ENCODE data around the gene SEZ6L2. TPM values are rescaled to one million over a fixed set of nuclear protein-coding genes. Genes with fewer than 3 reads are reported as not detected.

Gene SEZ6L2
- total RNA-seq, 1 donor from 2014 or later, result 69.6 TPM

- Mint-ChIP-seq H3K27ac (ENCODE audit: unreplicated experiment) (no peak overlapping the region), H3K27me3 (ENCODE audit: low read depth, unreplicated experiment) (peaks cover 20% of the 10 kb centered on the region), H3K36me3 (ENCODE audit: low read depth, unreplicated experiment) (peaks cover 8% of the 10 kb centered on the region), H3K4me3 (ENCODE audit: unreplicated experiment) (no peak overlapping the region), H3K9me3 (ENCODE audit: unreplicated experiment) (peaks cover 2% of the 10 kb centered on the region), H3K4me1 (ENCODE audit: low read depth, unreplicated experiment) (no peaks in the 10 kb centered on the region)
- Histone ChIP-seq H3K27ac (ENCODE audit: low read depth, low read length) (no peak overlapping the region), H3K27me3 (ENCODE audit: insufficient read depth, low read length) (peaks cover 15% of the 10 kb centered on the region), H3K79me2 (ENCODE audit: insufficient read depth, low read length) (no peaks in the 10 kb centered on the region), H3K4me2 (ENCODE audit: low read length) (peak overlapping the region; percentile 73), H3K9ac (ENCODE audit: low read length) (no peak overlapping the region), H3K4me3 (ENCODE audit: insufficient read depth, low read depth, low read length) (no peak overlapping the region), H2AFZ (ENCODE audit: low read depth, low read length) (peak overlapping the region; percentile 42), H4K20me1 (ENCODE audit: insufficient read depth, low read length) (no peaks in the 10 kb centered on the region), H3K4me1 (ENCODE audit: insufficient read depth, low read length) (no peaks in the 10 kb centered on the region), H3K9me3 (ENCODE audit: insufficient read depth, low read depth, low read length) (no peaks in the 10 kb centered on the region), H3K36me3 (ENCODE audit: insufficient read depth, low read length) (no peaks in the 10 kb centered on the region)
- TF ChIP-seq CTCF (IDR thresholded peaks at IDR 0.05; ENCODE audit: insufficient read depth, low read depth, low read length), result no peak
- peak; percentile 85 for TF ChIP-seq EZH2 (IDR thresholded peaks at IDR 0.05; ENCODE audit: insufficient read depth, low read length)
- no peak for DNase-seq (ENCODE audit: low read depth)
- no peak for FAIRE-seq
These were observed 22.6 kb downstream of the SEZ6L2 start for GRCh38 chr16:29876594-29877249.

- no peaks in the 10 kb centered on the region for H3K4me1 Mint-ChIP-seq (ENCODE audit: low read depth, unreplicated experiment)
- H3K36me3 Mint-ChIP-seq (ENCODE audit: low read depth, unreplicated experiment), result peaks cover 11% of the 10 kb centered on the region
- no peak overlapping the region for H3K4me3 Mint-ChIP-seq (ENCODE audit: unreplicated experiment)
- Histone ChIP-seq H3K4me2 (ENCODE audit: low read length) (peak overlapping the region; percentile 73), H3K4me1 (ENCODE audit: insufficient read depth, low read length) (no peaks in the 10 kb centered on the region), H3K9me3 (ENCODE audit: insufficient read depth, low read depth, low read length) (no peaks in the 10 kb centered on the region), H3K27me3 (ENCODE audit: insufficient read depth, low read length) (peaks cover 15% of the 10 kb centered on the region), H3K9ac (ENCODE audit: low read length) (no peak overlapping the region), H4K20me1 (ENCODE audit: insufficient read depth, low read length) (no peaks in the 10 kb centered on the region), H3K4me3 (ENCODE audit: insufficient read depth, low read depth, low read length) (no peak overlapping the region), H3K36me3 (ENCODE audit: insufficient read depth, low read length) (no peaks in the 10 kb centered on the region), H3K79me2 (ENCODE audit: insufficient read depth, low read length) (no peaks in the 10 kb centered on the region), H3K27ac (ENCODE audit: low read depth, low read length) (no peak overlapping the region), H2AFZ (ENCODE audit: low read depth, low read length) (no peak overlapping the region)
- H3K27ac Mint-ChIP-seq (ENCODE audit: unreplicated experiment), result no peak overlapping the region
- H3K9me3 Mint-ChIP-seq (ENCODE audit: unreplicated experiment), result peaks cover 2% of the 10 kb centered on the region
- no peak for TF ChIP-seq CTCF (IDR thresholded peaks at IDR 0.05; ENCODE audit: insufficient read depth, low read depth, low read length)
- no peak for TF ChIP-seq EZH2 (IDR thresholded peaks at IDR 0.05; ENCODE audit: insufficient read depth, low read length)
- DNase-seq (ENCODE audit: low read depth), result no peak
- no peak for FAIRE-seq
- H3K27me3 Mint-ChIP-seq (ENCODE audit: low read depth, unreplicated experiment), result peaks cover 20% of the 10 kb centered on the region
These were observed 23.1 kb downstream of the SEZ6L2 start for GRCh38 chr16:29876217-29876593.

GRCh38 chr16:29875206-29875605 is 24.1 kb downstream of the SEZ6L2 start:
- Mint-ChIP-seq H3K27me3 (ENCODE audit: low read depth, unreplicated experiment) (peaks cover 20% of the 10 kb centered on the region), H3K4me3 (ENCODE audit: unreplicated experiment) (no peak overlapping the region), H3K36me3 (ENCODE audit: low read depth, unreplicated experiment) (peaks cover 11% of the 10 kb centered on the region), H3K9me3 (ENCODE audit: unreplicated experiment) (peaks cover 2% of the 10 kb centered on the region), H3K27ac (ENCODE audit: unreplicated experiment) (no peak overlapping the region), H3K4me1 (ENCODE audit: low read depth, unreplicated experiment) (no peaks in the 10 kb centered on the region)
- Histone ChIP-seq H3K9ac (ENCODE audit: low read length) (no peak overlapping the region), H3K36me3 (ENCODE audit: insufficient read depth, low read length) (no peaks in the 10 kb centered on the region), H3K4me1 (ENCODE audit: insufficient read depth, low read length) (no peaks in the 10 kb centered on the region), H3K27me3 (ENCODE audit: insufficient read depth, low read length) (peaks cover 15% of the 10 kb centered on the region), H3K4me2 (ENCODE audit: low read length) (no peak overlapping the region), H2AFZ (ENCODE audit: low read depth, low read length) (no peak overlapping the region), H4K20me1 (ENCODE audit: insufficient read depth, low read length) (no peaks in the 10 kb centered on the region), H3K79me2 (ENCODE audit: insufficient read depth, low read length) (no peaks in the 10 kb centered on the region), H3K4me3 (ENCODE audit: insufficient read depth, low read depth, low read length) (no peak overlapping the region), H3K27ac (ENCODE audit: low read depth, low read length) (no peak overlapping the region), H3K9me3 (ENCODE audit: insufficient read depth, low read depth, low read length) (no peaks in the 10 kb centered on the region)
- FAIRE-seq (no peak), DNase-seq (ENCODE audit: low read depth) (no peak)
- TF ChIP-seq CTCF (IDR thresholded peaks at IDR 0.05; ENCODE audit: insufficient read depth, low read depth, low read length), result no peak
- no peak for TF ChIP-seq EZH2 (IDR thresholded peaks at IDR 0.05; ENCODE audit: insufficient read depth, low read length)
